ENCODE results near the gene DHFR2. TPM values are rescaled to one million over a fixed set of nuclear protein-coding genes. Genes with fewer than 3 reads are reported as not detected.
"Not testable (repeated sequence)": the region's sequence is repeated elsewhere in the genome, so short reads cannot be mapped to it uniquely, and the experiment has no call there.

The DHFR2 gene
- total and polyA plus RNA-seq, 7 donors, result 1.2 to 5.4 (median 4.2) TPM

DNA sequence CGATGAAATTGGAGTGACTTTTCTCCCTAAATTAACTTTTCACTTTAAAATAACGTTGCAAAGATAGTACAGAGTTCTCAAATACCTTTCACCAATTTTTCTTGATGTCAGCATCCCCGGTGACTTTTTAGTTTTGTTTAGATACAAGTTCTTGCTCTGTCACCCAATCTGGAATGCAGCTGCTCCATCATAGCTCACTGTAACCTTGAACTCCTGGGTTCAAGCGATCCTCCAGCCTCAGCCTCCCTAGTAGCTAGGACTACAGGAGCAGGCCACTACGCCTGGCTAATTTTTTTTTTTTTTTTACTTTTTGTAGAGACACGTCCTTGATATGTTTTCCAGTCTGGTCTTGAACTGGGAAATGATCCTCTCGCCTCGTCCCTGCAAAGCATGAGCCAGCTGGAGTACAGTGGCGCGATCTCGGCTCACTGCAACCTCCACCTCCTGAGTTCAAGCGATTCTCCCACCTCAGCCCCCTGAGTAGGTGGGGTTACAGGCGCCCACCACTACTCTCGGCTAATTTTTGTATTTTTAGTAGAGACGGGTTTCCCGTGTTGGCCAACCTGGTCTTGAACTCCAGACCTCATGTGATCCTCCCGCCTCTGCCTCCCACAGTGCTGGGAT is 892 bp upstream of the DHFR2 start:
- intact Hi-C loops (cut with DNase I), result loop anchor here (2.0 kb wide), 2 partner anchors 59 to 83 kb away; partner anchors contain the start of gene ARL13B
- TF ChIP-seq POLR2AphosphoS5 (IDR thresholded peaks at IDR 0.05) (no peak), POLR2A (IDR thresholded peaks at IDR 0.05) (no peak), EP300 (IDR thresholded peaks at IDR 0.05) (no peak), CTCF (IDR thresholded peaks at IDR 0.05) (no peak)
- H3K27ac ChIP-seq, result peak overlapping the region; percentile 89 to 93 (median 92)

GRCh38 chr3:94061297-94061696 is 1.4 kb downstream of the DHFR2 start:
- Histone ChIP-seq H3K36me3 (no peaks in the 10 kb centered on the region), H3K27ac (no peak overlapping the region), H3K4me1 (peaks cover 0 to 29% (median 21%) of the 10 kb centered on the region in 4 donors), H3K27me3 (no peaks in the 10 kb centered on the region), H3K9me3 (no peaks in the 10 kb centered on the region), H3K4me3 (no peak overlapping the region)
- TF ChIP-seq CTCF (IDR thresholded peaks at IDR 0.05) (peak in 1 of 4 experiments; percentile 9), POLR2A (IDR thresholded peaks at IDR 0.05) (no peak)
- DNase-seq, result no peak
- WGBS, 2 donors, result 97% methylated on average over 13 of the region's 13 CpGs
- intact Hi-C loops (cut with DNase I), result no loop called here

More for the DNA sequence above, 892 bp upstream of the DHFR2 start:
- Histone ChIP-seq H3K9me3 (no peaks in the 10 kb centered on the region), H3K27me3 (no peaks in the 10 kb centered on the region), H3K4me3 (peak overlapping the region; percentile 62 to 72 (median 67)), H3K36me3 (peaks cover 0 to 8% (median 0%) of the 10 kb centered on the region in 4 donors), H3K4me1 (peaks cover 0 to 29% (median 21%) of the 10 kb centered on the region in 4 donors)
- WGBS, 2 donors, result 42 to 54% methylated on average over 17 of the region's 17 CpGs
- DNase-seq, result no peak

GRCh38 chr3:94050546-94050945 is 12.2 kb downstream of the DHFR2 start:
- no peak for DNase-seq
- intact Hi-C loops (cut with DNase I), result no loop called here
- TF ChIP-seq CTCF (IDR thresholded peaks at IDR 0.05) (no peak), EP300 (IDR thresholded peaks at IDR 0.05) (no peak), POLR2AphosphoS5 (IDR thresholded peaks at IDR 0.05) (no peak), POLR2A (IDR thresholded peaks at IDR 0.05) (no peak)
- Histone ChIP-seq H3K9me3 (no peaks in the 10 kb centered on the region), H3K27me3 (no peaks in the 10 kb centered on the region), H3K36me3 (no peaks in the 10 kb centered on the region), H3K4me3 (no peak overlapping the region), H3K27ac (no peak overlapping the region), H3K4me1 (no peaks in the 10 kb centered on the region)

- intact Hi-C loops (cut with DNase I), result no loop called here
- no peak for DNase-seq
- WGBS, 2 donors, result 86 to 91% methylated on average over 2 of the region's 2 CpGs
- Histone ChIP-seq H3K9me3 (no peaks in the 10 kb centered on the region), H3K27ac (no peak overlapping the region), H3K4me1 (no peaks in the 10 kb centered on the region), H3K4me3 (no peak overlapping the region), H3K27me3 (no peaks in the 10 kb centered on the region), H3K36me3 (peaks cover 0 to 6% (median 3%) of the 10 kb centered on the region in 4 donors)
- no peak for TF ChIP-seq EP300 (IDR thresholded peaks at IDR 0.05)
- no peak for TF ChIP-seq POLR2AphosphoS5 (IDR thresholded peaks at IDR 0.05)
- TF ChIP-seq POLR2A (IDR thresholded peaks at IDR 0.05), result no peak
- TF ChIP-seq CTCF (IDR thresholded peaks at IDR 0.05), result no peak
Measured at GRCh38 chr3:94049267-94049666, 13.4 kb downstream of the DHFR2 start.

DNA sequence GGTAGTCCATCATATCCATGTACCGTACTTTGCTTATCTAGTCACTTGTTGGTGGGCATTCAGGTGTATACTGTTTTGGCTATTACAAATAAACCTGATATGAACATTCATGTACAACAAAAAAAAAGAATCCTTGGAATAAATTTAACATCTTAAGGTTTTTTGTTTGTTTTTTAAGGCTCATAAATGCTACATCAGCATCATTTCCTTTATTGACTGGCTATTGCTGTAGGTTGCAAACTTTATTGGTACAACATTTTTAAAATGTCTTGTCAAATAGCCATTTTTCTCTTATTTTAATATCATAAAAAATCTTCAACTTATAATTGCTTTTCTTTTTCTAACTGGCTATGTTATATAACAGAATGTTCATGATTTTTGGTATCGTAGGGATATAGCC is 16.2 kb downstream of the DHFR2 start:
- TF ChIP-seq CTCF (IDR thresholded peaks at IDR 0.05) (no peak), POLR2AphosphoS5 (IDR thresholded peaks at IDR 0.05) (no peak), EP300 (IDR thresholded peaks at IDR 0.05) (no peak), POLR2A (IDR thresholded peaks at IDR 0.05) (no peak)
- intact Hi-C loops (cut with DNase I), result no loop called here
- WGBS, 2 donors, result 98 to 100% methylated on average over 2 of the region's 2 CpGs

DNA sequence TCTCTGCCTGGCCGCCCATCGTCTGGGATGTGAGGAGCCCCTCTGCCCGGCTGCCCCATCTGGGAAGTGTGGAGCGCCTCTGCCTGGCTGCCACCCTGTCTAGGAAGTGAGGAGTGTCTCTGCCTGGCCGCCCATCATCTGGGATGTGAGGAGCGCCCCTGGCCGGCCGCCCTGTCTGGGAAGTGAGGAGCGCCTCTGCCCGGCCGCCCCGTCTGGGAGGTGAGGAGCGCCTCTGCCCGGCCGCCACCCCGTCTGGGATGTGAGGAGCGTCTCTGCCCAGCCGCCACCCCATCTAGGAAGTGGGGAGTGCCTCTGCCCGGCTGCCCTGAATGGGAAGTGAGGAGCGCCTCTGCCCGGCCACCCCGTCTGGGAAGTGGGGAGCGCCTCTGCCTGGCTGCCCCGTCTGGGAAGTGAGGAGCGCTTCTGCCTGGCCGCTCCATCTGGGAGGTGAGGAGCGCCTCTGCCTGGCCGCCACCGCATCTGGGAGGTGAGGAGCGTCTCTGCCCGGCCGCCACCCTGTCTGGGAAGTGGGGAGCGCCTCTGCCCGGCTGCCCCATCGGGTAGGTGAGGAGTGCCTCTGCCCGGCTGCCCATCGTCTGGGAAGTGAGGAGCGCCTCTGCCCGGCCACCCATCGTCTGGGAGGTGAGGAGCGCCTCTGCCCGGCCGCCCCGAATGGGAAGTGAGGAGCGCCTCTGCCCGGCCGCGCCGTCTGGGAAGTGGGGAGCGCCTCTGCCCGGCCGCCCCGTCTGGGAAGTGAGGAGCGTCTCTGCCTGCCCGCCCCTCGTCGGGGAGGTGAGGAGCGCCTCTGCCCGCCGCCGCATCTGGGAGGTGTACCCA is 18.4 kb downstream of the DHFR2 start:
- H3K36me3 ChIP-seq, result peaks cover 0 to 18% (median 7%) of the 10 kb centered on the region in 4 donors
- H3K4me3 ChIP-seq; H3K27me3 ChIP-seq; intact Hi-C loops (cut with DNase I); H3K27ac ChIP-seq; DNase-seq; H3K9me3 ChIP-seq; H3K4me1 ChIP-seq: not testable (repeated sequence)
- WGBS, 2 donors, result 98% methylated on average over 61 of the region's 61 CpGs

More for the DNA sequence above, 16.2 kb downstream of the DHFR2 start:
- no peaks in the 10 kb centered on the region for H3K4me1 ChIP-seq
- no peaks in the 10 kb centered on the region for H3K27me3 ChIP-seq
- H3K36me3 ChIP-seq, result peaks cover 0 to 12% (median 7%) of the 10 kb centered on the region in 4 donors
- H3K9me3 ChIP-seq, result no peaks in the 10 kb centered on the region
- no peak for DNase-seq
- no peak overlapping the region for H3K4me3 ChIP-seq
- H3K27ac ChIP-seq, result no peak overlapping the region

Measured in sigmoid colon (tissue), 7 donors.